Measurements from ENCODE around the gene TNFRSF13B. TPM values are rescaled to one million over a fixed set of nuclear protein-coding genes. Genes with fewer than 3 reads are reported as not detected.

Gene TNFRSF13B
- total and polyA plus RNA-seq, 2 donors (not counting 3 experiments of a cell fraction or from before 2014, with no cell fraction given) = not detected

GRCh38 chr17:17020821-17021193 lies 48.9 kb upstream of the TNFRSF13B start:
- Histone ChIP-seq H3K4me1 (ENCODE audit: control insufficient read depth, extremely low read depth, insufficient read depth, low read length) (peaks cover 6% of the 10 kb centered on the region), H3K9me1 (replicated peaks; ENCODE audit: control insufficient read depth, extremely low read depth, insufficient read depth, low read length) (no peaks in the 10 kb centered on the region), H3K9me3 (replicated peaks; ENCODE audit: control insufficient read depth, insufficient read depth, low read length) (no peaks in the 10 kb centered on the region), H3K79me2 (ENCODE audit: control insufficient read depth, insufficient read depth, low read length) (no peaks in the 10 kb centered on the region), H3K9ac (replicated peaks; ENCODE audit: extremely low read depth, insufficient read depth, low read length) (no peak overlapping the region), H4K20me1 (replicated peaks; ENCODE audit: control insufficient read depth, extremely low read depth, insufficient read depth, low read length) (no peaks in the 10 kb centered on the region), H3K4me2 (ENCODE audit: insufficient read depth, low read length) (no peak overlapping the region), H3K36me3 (ENCODE audit: control insufficient read depth in 2 of 2, extremely low read depth in 1 of 2, insufficient read depth in 2 of 2, low read length in 2 of 2) (no peaks in the 10 kb centered on the region), H3K27ac (ENCODE audit: insufficient read depth, low read depth, low read length) (no peak overlapping the region), H3K27me3 (ENCODE audit: control insufficient read depth in 2 of 2, insufficient read depth in 2 of 2, low read length in 2 of 2) (no peaks in the 10 kb centered on the region), H2AFZ (ENCODE audit: low read depth, low read length) (no peak overlapping the region), H3K4me3 (replicated peaks in 1 of 3; ENCODE audit: insufficient read depth in 1 of 3, low read depth in 1 of 3, low read length in 3 of 3) (no peak overlapping the region)
- no TSS peak for BruUV-seq (replicated peaks)
- no peak for TF ChIP-seq EZH2 (IDR thresholded peaks at IDR 0.05; ENCODE audit: borderline replicate concordance, low read depth, low read length, severe bottlenecking)
- TF ChIP-seq MAX (IDR thresholded peaks at IDR 0.05; ENCODE audit: insufficient read depth, insufficient read length) = no peak
- TF ChIP-seq JUN (IDR thresholded peaks at IDR 0.05; ENCODE audit: borderline replicate concordance, insufficient read depth, insufficient read length, low read depth) = no peak
- no peak for TF ChIP-seq GATA2 (IDR thresholded peaks at IDR 0.05; ENCODE audit: insufficient read depth, insufficient read length, low read depth, low read length)
- no peak for TF ChIP-seq POLR2AphosphoS5 (IDR thresholded peaks at IDR 0.05; ENCODE audit: insufficient read depth, low read depth, low read length)
- TF ChIP-seq CTCF (IDR thresholded peaks at IDR 0.05; ENCODE audit: extremely low read depth in 1 of 2, insufficient read depth in 1 of 2, low read depth in 1 of 2, low read length in 2 of 2) = no peak
- no peak for TF ChIP-seq POLR2A (IDR thresholded peaks at IDR 0.05; ENCODE audit: low read depth, low read length)
- no peak for TF ChIP-seq FOS (IDR thresholded peaks at IDR 0.05; ENCODE audit: borderline replicate concordance, insufficient read depth, low read length)
- TF ChIP-seq MYC (IDR thresholded peaks at IDR 0.05; ENCODE audit: low read depth, low read length) = no peak
- intact Hi-C loops (cut with micrococcal nuclease) = no loop called here
- POLR2A ChIA-PET = no interaction called here
- CTCF ChIA-PET = interaction anchor here (0.6 to 1.2 kb wide), 2 partner anchors 14 to 191 kb away, joined by 3 read pairs; no protein-coding TSS in a partner anchor
- FAIRE-seq = no peak
- dilution Hi-C loops (cut with MboI; ENCODE audit: extremely low pct_ligation_motif_present, low sequenced_read_pairs) = no loop called here
- no peak for DNase-seq (ENCODE audit: low read depth, low spot score)
